ENCODE data around the gene TRAK2.

Gene TRAK2

GRCh38 chr2:201408931-201409330 is 42.3 kb downstream of the TRAK2 start:
- peaks cover 6% of the 10 kb centered on the region for H3K4me1 ChIP-seq (ENCODE audit: control insufficient read depth, low read depth, low read length)
- no peak overlapping the region for H3K9ac ChIP-seq (ENCODE audit: low read length)
- no peak overlapping the region for H3K4me3 ChIP-seq (ENCODE audit: low read length)
- H3K9me3 ChIP-seq (ENCODE audit: control insufficient read depth, low read depth, low read length) = no peaks in the 10 kb centered on the region
- H3K36me3 ChIP-seq (ENCODE audit: control insufficient read depth, low read depth, low read length) = no peaks in the 10 kb centered on the region
- H3K27me3 ChIP-seq (ENCODE audit: control insufficient read depth, insufficient read depth, low read length) = no peaks in the 10 kb centered on the region
- no peak overlapping the region for H3K27ac ChIP-seq (ENCODE audit: low read length)

- Histone ChIP-seq H3K36me3 (ENCODE audit: control insufficient read depth, low read depth, low read length) (no peaks in the 10 kb centered on the region), H3K9ac (ENCODE audit: low read length) (no peak overlapping the region), H3K4me3 (ENCODE audit: low read length) (no peak overlapping the region), H3K27me3 (ENCODE audit: control insufficient read depth, insufficient read depth, low read length) (no peaks in the 10 kb centered on the region), H3K27ac (ENCODE audit: low read length) (no peak overlapping the region), H3K9me3 (ENCODE audit: control insufficient read depth, low read depth, low read length) (no peaks in the 10 kb centered on the region), H3K4me1 (ENCODE audit: control insufficient read depth, low read depth, low read length) (no peaks in the 10 kb centered on the region)
Observed at GRCh38 chr2:201407265-201407664, 44.0 kb downstream of the TRAK2 start.

- H3K4me1 ChIP-seq (ENCODE audit: control insufficient read depth, low read depth, low read length) = no peaks in the 10 kb centered on the region
- no peak overlapping the region for H3K4me3 ChIP-seq (ENCODE audit: low read length)
- no peaks in the 10 kb centered on the region for H3K36me3 ChIP-seq (ENCODE audit: control insufficient read depth, low read depth, low read length)
- no peak overlapping the region for H3K27ac ChIP-seq (ENCODE audit: low read length)
- H3K9me3 ChIP-seq (ENCODE audit: control insufficient read depth, low read depth, low read length) = no peaks in the 10 kb centered on the region
- no peak overlapping the region for H3K9ac ChIP-seq (ENCODE audit: low read length)
- no peaks in the 10 kb centered on the region for H3K27me3 ChIP-seq (ENCODE audit: control insufficient read depth, insufficient read depth, low read length)
Observed at GRCh38 chr2:201406077-201406662, 45.1 kb downstream of the TRAK2 start.

- Histone ChIP-seq H3K36me3 (ENCODE audit: control insufficient read depth, low read depth, low read length) (no peaks in the 10 kb centered on the region), H3K27ac (ENCODE audit: low read length) (no peak overlapping the region), H3K4me1 (ENCODE audit: control insufficient read depth, low read depth, low read length) (no peaks in the 10 kb centered on the region), H3K9ac (ENCODE audit: low read length) (no peak overlapping the region), H3K9me3 (ENCODE audit: control insufficient read depth, low read depth, low read length) (no peaks in the 10 kb centered on the region), H3K4me3 (ENCODE audit: low read length) (no peak overlapping the region), H3K27me3 (ENCODE audit: control insufficient read depth, insufficient read depth, low read length) (no peaks in the 10 kb centered on the region)
Observed at GRCh38 chr2:201404699-201405280, 46.5 kb downstream of the TRAK2 start.

- no peaks in the 10 kb centered on the region for H3K9me3 ChIP-seq (ENCODE audit: control insufficient read depth, low read depth, low read length)
- H3K36me3 ChIP-seq (ENCODE audit: control insufficient read depth, low read depth, low read length) = no peaks in the 10 kb centered on the region
- no peak overlapping the region for H3K27ac ChIP-seq (ENCODE audit: low read length)
- H3K4me1 ChIP-seq (ENCODE audit: control insufficient read depth, low read depth, low read length) = no peaks in the 10 kb centered on the region
- H3K4me3 ChIP-seq (ENCODE audit: low read length) = no peak overlapping the region
- no peak overlapping the region for H3K9ac ChIP-seq (ENCODE audit: low read length)
- no peaks in the 10 kb centered on the region for H3K27me3 ChIP-seq (ENCODE audit: control insufficient read depth, insufficient read depth, low read length)
Observed at GRCh38 chr2:201403880-201404279, 47.4 kb downstream of the TRAK2 start.

- Histone ChIP-seq H3K27me3 (ENCODE audit: control insufficient read depth, insufficient read depth, low read length) (no peaks in the 10 kb centered on the region), H3K4me3 (ENCODE audit: low read length) (no peak overlapping the region), H3K9ac (ENCODE audit: low read length) (no peak overlapping the region), H3K27ac (ENCODE audit: low read length) (no peak overlapping the region), H3K9me3 (ENCODE audit: control insufficient read depth, low read depth, low read length) (no peaks in the 10 kb centered on the region), H3K4me1 (ENCODE audit: control insufficient read depth, low read depth, low read length) (no peaks in the 10 kb centered on the region), H3K36me3 (ENCODE audit: control insufficient read depth, low read depth, low read length) (peaks cover 1% of the 10 kb centered on the region)
Observed at GRCh38 chr2:201402651-201403562, 48.4 kb downstream of the TRAK2 start.

- no peak overlapping the region for H3K9ac ChIP-seq (ENCODE audit: low read length)
Observed at GRCh38 chr2:201401815-201402214, 49.4 kb downstream of the TRAK2 start.

GRCh38 chr2:201396595-201396994 is 54.7 kb downstream of the TRAK2 start:
- Histone ChIP-seq H3K9me3 (ENCODE audit: control insufficient read depth, low read depth, low read length) (no peaks in the 10 kb centered on the region), H3K4me3 (ENCODE audit: low read length) (no peak overlapping the region), H3K27ac (ENCODE audit: low read length) (no peak overlapping the region), H3K36me3 (ENCODE audit: control insufficient read depth, low read depth, low read length) (peaks cover 20% of the 10 kb centered on the region), H3K27me3 (ENCODE audit: control insufficient read depth, insufficient read depth, low read length) (no peaks in the 10 kb centered on the region), H3K9ac (ENCODE audit: low read length) (no peak overlapping the region), H3K4me1 (ENCODE audit: control insufficient read depth, low read depth, low read length) (no peaks in the 10 kb centered on the region)

More at GRCh38 chr2:201401815-201402214, 49.4 kb downstream of the TRAK2 start:
- no peak overlapping the region for H3K4me3 ChIP-seq (ENCODE audit: low read length)
- H3K9me3 ChIP-seq (ENCODE audit: control insufficient read depth, low read depth, low read length) = no peaks in the 10 kb centered on the region
- H3K36me3 ChIP-seq (ENCODE audit: control insufficient read depth, low read depth, low read length) = peaks cover 9% of the 10 kb centered on the region
- no peaks in the 10 kb centered on the region for H3K4me1 ChIP-seq (ENCODE audit: control insufficient read depth, low read depth, low read length)
- no peaks in the 10 kb centered on the region for H3K27me3 ChIP-seq (ENCODE audit: control insufficient read depth, insufficient read depth, low read length)
- H3K27ac ChIP-seq (ENCODE audit: low read length) = no peak overlapping the region

GRCh38 chr2:201383136-201383535 is 68.1 kb downstream of the TRAK2 start:
- Histone ChIP-seq H3K9me3 (ENCODE audit: control insufficient read depth, low read depth, low read length) (no peaks in the 10 kb centered on the region), H3K27me3 (ENCODE audit: control insufficient read depth, insufficient read depth, low read length) (no peaks in the 10 kb centered on the region), H3K4me1 (ENCODE audit: control insufficient read depth, low read depth, low read length) (peaks cover 8% of the 10 kb centered on the region), H3K4me3 (ENCODE audit: low read length) (no peak overlapping the region), H3K27ac (ENCODE audit: low read length) (no peak overlapping the region), H3K36me3 (ENCODE audit: control insufficient read depth, low read depth, low read length) (peaks cover 11% of the 10 kb centered on the region), H3K9ac (ENCODE audit: low read length) (no peak overlapping the region)

- H3K36me3 ChIP-seq (ENCODE audit: control insufficient read depth, low read depth, low read length) = no peaks in the 10 kb centered on the region
Observed at GRCh38 chr2:201378496-201379397, 72.5 kb downstream of the TRAK2 start.

GRCh38 chr2:201377218-201377617 is 74.0 kb downstream of the TRAK2 start:
- Histone ChIP-seq H3K9me3 (ENCODE audit: control insufficient read depth, low read depth, low read length) (no peaks in the 10 kb centered on the region), H3K36me3 (ENCODE audit: control insufficient read depth, low read depth, low read length) (no peaks in the 10 kb centered on the region), H3K4me3 (ENCODE audit: low read length) (no peak overlapping the region), H3K27ac (ENCODE audit: low read length) (no peak overlapping the region), H3K9ac (ENCODE audit: low read length) (no peak overlapping the region), H3K27me3 (ENCODE audit: control insufficient read depth, insufficient read depth, low read length) (no peaks in the 10 kb centered on the region), H3K4me1 (ENCODE audit: control insufficient read depth, low read depth, low read length) (peaks cover 8% of the 10 kb centered on the region)

More at GRCh38 chr2:201378496-201379397, 72.5 kb downstream of the TRAK2 start:
- Histone ChIP-seq H3K27me3 (ENCODE audit: control insufficient read depth, insufficient read depth, low read length) (no peaks in the 10 kb centered on the region), H3K4me3 (ENCODE audit: low read length) (no peak overlapping the region), H3K27ac (ENCODE audit: low read length) (no peak overlapping the region), H3K4me1 (ENCODE audit: control insufficient read depth, low read depth, low read length) (peaks cover 8% of the 10 kb centered on the region), H3K9me3 (ENCODE audit: control insufficient read depth, low read depth, low read length) (no peaks in the 10 kb centered on the region), H3K9ac (ENCODE audit: low read length) (no peak overlapping the region)
